ENCODE measurements around the gene HS3ST5. TPM values are rescaled to one million over a fixed set of nuclear protein-coding genes. Genes with fewer than 3 reads are reported as not detected.

Gene HS3ST5
- total RNA-seq, 1 donor from 2014 or later, result 1.5 TPM

DNA sequence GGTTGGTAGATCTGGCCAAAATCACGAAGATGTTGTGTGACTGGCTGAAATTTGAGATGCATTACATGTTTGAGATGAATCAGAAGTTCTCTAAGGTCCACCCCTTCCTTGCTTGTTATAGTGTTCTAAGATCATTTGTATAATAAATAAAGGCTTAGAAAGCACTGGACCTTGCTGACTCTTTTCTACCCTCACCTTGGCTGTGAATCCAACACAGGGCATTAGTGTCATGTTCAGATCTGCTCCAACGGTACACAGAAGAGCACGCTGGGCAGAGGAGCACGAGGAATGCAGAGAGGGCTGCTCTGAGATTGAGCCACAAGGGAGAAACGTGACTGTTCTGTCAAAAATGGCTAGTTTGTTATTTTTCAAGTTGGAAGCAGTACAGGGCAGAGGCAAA is 202.4 kb downstream of the HS3ST5 start:
- H3K79me2 ChIP-seq (ENCODE audit: insufficient read depth, low read length), result no peaks in the 10 kb centered on the region
- no peak overlapping the region for H3K4me3 ChIP-seq (ENCODE audit: insufficient read depth, low read depth, low read length)
- TF ChIP-seq, protein P1, sequence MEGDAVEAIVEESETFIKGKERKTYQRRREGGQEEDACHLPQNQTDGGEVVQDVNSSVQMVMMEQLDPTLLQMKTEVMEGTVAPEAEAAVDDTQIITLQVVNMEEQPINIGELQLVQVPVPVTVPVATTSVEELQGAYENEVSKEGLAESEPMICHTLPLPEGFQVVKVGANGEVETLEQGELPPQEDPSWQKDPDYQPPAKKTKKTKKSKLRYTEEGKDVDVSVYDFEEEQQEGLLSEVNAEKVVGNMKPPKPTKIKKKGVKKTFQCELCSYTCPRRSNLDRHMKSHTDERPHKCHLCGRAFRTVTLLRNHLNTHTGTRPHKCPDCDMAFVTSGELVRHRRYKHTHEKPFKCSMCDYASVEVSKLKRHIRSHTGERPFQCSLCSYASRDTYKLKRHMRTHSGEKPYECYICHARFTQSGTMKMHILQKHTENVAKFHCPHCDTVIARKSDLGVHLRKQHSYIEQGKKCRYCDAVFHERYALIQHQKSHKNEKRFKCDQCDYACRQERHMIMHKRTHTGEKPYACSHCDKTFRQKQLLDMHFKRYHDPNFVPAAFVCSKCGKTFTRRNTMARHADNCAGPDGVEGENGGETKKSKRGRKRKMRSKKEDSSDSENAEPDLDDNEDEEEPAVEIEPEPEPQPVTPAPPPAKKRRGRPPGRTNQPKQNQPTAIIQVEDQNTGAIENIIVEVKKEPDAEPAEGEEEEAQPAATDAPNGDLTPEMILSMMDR (IDR thresholded peaks at IDR 0.05; ENCODE audit: insufficient read depth, low read depth, low read length), result no peak
- TF ChIP-seq EZH2 (IDR thresholded peaks at IDR 0.05; ENCODE audit: insufficient read depth, low read length), result no peak
- H3K27ac Mint-ChIP-seq (ENCODE audit: unreplicated experiment), result no peak overlapping the region
- DNase-seq (ENCODE audit: low read depth) (no peak), FAIRE-seq (no peak)
- no peaks in the 10 kb centered on the region for H3K9me3 ChIP-seq (ENCODE audit: insufficient read depth, low read depth, low read length)
- H3K27me3 Mint-ChIP-seq (ENCODE audit: low read depth, unreplicated experiment), result no peaks in the 10 kb centered on the region
- H3K9ac ChIP-seq (ENCODE audit: low read length), result no peak overlapping the region
- H2AFZ ChIP-seq (ENCODE audit: low read depth, low read length), result no peak overlapping the region
- H3K36me3 Mint-ChIP-seq (ENCODE audit: low read depth, unreplicated experiment), result no peaks in the 10 kb centered on the region
- H3K27ac ChIP-seq (ENCODE audit: low read depth, low read length), result no peak overlapping the region
- no peaks in the 10 kb centered on the region for H4K20me1 ChIP-seq (ENCODE audit: insufficient read depth, low read length)
- no peaks in the 10 kb centered on the region for H3K9me3 Mint-ChIP-seq (ENCODE audit: unreplicated experiment)
- no peak overlapping the region for H3K4me2 ChIP-seq (ENCODE audit: low read length)
- H3K27me3 ChIP-seq (ENCODE audit: insufficient read depth, low read length), result peaks cover 2% of the 10 kb centered on the region
- H3K4me1 Mint-ChIP-seq (ENCODE audit: low read depth, unreplicated experiment), result peaks cover 7% of the 10 kb centered on the region
- no peak overlapping the region for H3K4me3 Mint-ChIP-seq (ENCODE audit: unreplicated experiment)
- no peaks in the 10 kb centered on the region for H3K4me1 ChIP-seq (ENCODE audit: insufficient read depth, low read length)
- H3K36me3 ChIP-seq (ENCODE audit: insufficient read depth, low read length), result no peaks in the 10 kb centered on the region

DNA sequence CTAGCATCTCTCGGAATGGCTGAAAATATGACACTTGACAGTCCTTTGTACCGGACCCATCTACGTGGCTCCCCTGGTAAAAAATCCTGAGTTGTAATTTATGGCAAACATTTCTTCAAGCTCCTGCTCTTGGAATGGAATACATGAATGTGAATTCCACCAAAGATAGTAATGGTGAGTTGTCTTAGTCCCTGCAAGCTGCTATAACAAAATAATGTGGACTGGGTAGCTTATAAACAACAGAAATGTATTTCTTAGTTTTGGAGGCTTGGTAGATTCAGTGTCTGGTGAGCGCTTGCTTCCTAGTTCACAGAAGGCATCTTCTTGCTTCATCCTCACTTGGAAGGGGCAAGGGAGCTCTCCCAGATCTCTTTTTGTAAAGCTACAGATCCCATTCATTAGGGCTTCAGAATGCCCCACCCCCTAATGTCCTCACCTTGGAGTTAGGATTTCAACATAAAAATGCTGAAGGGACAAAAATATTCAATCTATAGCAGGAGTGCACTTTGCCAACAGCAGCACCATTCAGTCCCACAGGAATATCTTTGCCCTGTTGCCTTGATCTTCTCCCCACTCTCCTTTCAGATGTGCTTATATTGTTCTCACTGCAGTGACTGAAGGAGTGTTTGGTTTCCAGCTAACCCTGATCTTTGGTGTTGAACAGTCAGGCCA is 204.1 kb downstream of the HS3ST5 start:
- H3K4me1 Mint-ChIP-seq (ENCODE audit: low read depth, unreplicated experiment), result no peaks in the 10 kb centered on the region
- H3K27ac Mint-ChIP-seq (ENCODE audit: unreplicated experiment), result no peak overlapping the region
- H3K9ac ChIP-seq (ENCODE audit: low read length), result no peak overlapping the region
- no peaks in the 10 kb centered on the region for H4K20me1 ChIP-seq (ENCODE audit: insufficient read depth, low read length)
- H3K4me3 ChIP-seq (ENCODE audit: insufficient read depth, low read depth, low read length), result no peak overlapping the region
- no peaks in the 10 kb centered on the region for H3K79me2 ChIP-seq (ENCODE audit: insufficient read depth, low read length)
- no peaks in the 10 kb centered on the region for H3K36me3 ChIP-seq (ENCODE audit: insufficient read depth, low read length)
- no peaks in the 10 kb centered on the region for H3K36me3 Mint-ChIP-seq (ENCODE audit: low read depth, unreplicated experiment)
- no peaks in the 10 kb centered on the region for H3K27me3 ChIP-seq (ENCODE audit: insufficient read depth, low read length)
- no peaks in the 10 kb centered on the region for H3K27me3 Mint-ChIP-seq (ENCODE audit: low read depth, unreplicated experiment)
- H2AFZ ChIP-seq (ENCODE audit: low read depth, low read length), result no peak overlapping the region
- no peak for FAIRE-seq
- no peak for DNase-seq (ENCODE audit: low read depth)
- no peaks in the 10 kb centered on the region for H3K9me3 Mint-ChIP-seq (ENCODE audit: unreplicated experiment)
- no peak overlapping the region for H3K27ac ChIP-seq (ENCODE audit: low read depth, low read length)
- H3K4me1 ChIP-seq (ENCODE audit: insufficient read depth, low read length), result no peaks in the 10 kb centered on the region
- TF ChIP-seq, protein P1 (IDR thresholded peaks at IDR 0.05; ENCODE audit: insufficient read depth, low read depth, low read length), result no peak
- TF ChIP-seq EZH2 (IDR thresholded peaks at IDR 0.05; ENCODE audit: insufficient read depth, low read length), result no peak
- no peak overlapping the region for H3K4me3 Mint-ChIP-seq (ENCODE audit: unreplicated experiment)
- H3K4me2 ChIP-seq (ENCODE audit: low read length), result no peak overlapping the region
- no peaks in the 10 kb centered on the region for H3K9me3 ChIP-seq (ENCODE audit: insufficient read depth, low read depth, low read length)

DNA sequence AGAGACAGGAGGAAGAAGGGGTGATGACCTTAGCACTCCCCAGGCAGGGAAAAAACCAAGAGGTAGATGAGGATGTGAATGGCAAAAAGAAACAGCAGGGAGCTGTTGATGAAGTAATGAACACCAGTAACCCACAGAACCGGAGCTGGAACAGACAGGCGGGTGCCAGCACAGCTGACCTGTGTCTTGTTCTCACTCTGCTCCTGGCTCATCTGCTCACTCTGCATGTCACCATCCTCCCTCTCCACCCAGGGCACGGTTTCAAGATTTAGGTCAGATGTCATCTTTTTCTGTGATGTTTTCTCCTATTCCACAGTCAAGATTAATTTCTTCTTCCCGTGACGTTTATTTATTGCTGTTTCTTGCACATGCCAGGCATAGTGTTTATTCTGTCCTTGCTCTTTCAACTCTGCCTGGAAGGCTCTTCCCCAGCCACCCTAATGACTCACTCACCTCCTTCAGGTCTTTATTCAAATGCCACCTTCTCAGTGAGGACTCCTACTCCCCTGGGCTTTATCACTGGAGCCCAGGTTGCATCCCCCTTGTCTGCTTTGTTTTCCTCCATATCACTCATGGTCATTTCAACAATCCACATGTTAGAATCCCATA is 207.4 kb downstream of the HS3ST5 start:
- TF ChIP-seq EZH2 (IDR thresholded peaks at IDR 0.05; ENCODE audit: insufficient read depth, low read length), result no peak
- TF ChIP-seq, protein P1 (IDR thresholded peaks at IDR 0.05; ENCODE audit: insufficient read depth, low read depth, low read length), result no peak
- Mint-ChIP-seq H3K4me3 (ENCODE audit: unreplicated experiment) (no peak overlapping the region), H3K36me3 (ENCODE audit: low read depth, unreplicated experiment) (no peaks in the 10 kb centered on the region), H3K4me1 (ENCODE audit: low read depth, unreplicated experiment) (no peaks in the 10 kb centered on the region), H3K9me3 (ENCODE audit: unreplicated experiment) (peaks cover 2% of the 10 kb centered on the region), H3K27ac (ENCODE audit: unreplicated experiment) (no peak overlapping the region), H3K27me3 (ENCODE audit: low read depth, unreplicated experiment) (no peaks in the 10 kb centered on the region)
- Histone ChIP-seq H2AFZ (ENCODE audit: low read depth, low read length) (no peak overlapping the region), H3K79me2 (ENCODE audit: insufficient read depth, low read length) (no peaks in the 10 kb centered on the region), H3K4me3 (ENCODE audit: insufficient read depth, low read depth, low read length) (no peak overlapping the region), H4K20me1 (ENCODE audit: insufficient read depth, low read length) (no peaks in the 10 kb centered on the region), H3K4me1 (ENCODE audit: insufficient read depth, low read length) (no peaks in the 10 kb centered on the region), H3K27me3 (ENCODE audit: insufficient read depth, low read length) (no peaks in the 10 kb centered on the region), H3K27ac (ENCODE audit: low read depth, low read length) (no peak overlapping the region), H3K9ac (ENCODE audit: low read length) (no peak overlapping the region), H3K4me2 (ENCODE audit: low read length) (no peak overlapping the region), H3K9me3 (ENCODE audit: insufficient read depth, low read depth, low read length) (no peaks in the 10 kb centered on the region), H3K36me3 (ENCODE audit: insufficient read depth, low read length) (no peaks in the 10 kb centered on the region)
- no peak for FAIRE-seq
- DNase-seq (ENCODE audit: low read depth), result no peak

Data from astrocyte (in vitro differentiated cells and primary cell).